Measurements from ENCODE around the gene CHAC2.

- TF ChIP-seq ZBTB21 (CRISPR knock-in tag; IDR thresholded peaks at IDR 0.05; ENCODE audit: borderline replicate concordance) (no peak), NR3C1 (CRISPR knock-in tag; conservative IDR thresholded peaks at IDR 0.05; ENCODE audit: low read depth) (no peak), TEAD1 (CRISPR knock-in tag; IDR thresholded peaks at IDR 0.05) (no peak), ZNF121 (CRISPR knock-in tag; IDR thresholded peaks at IDR 0.05) (no peak)
- TF ChIP-seq, protein P1, sequence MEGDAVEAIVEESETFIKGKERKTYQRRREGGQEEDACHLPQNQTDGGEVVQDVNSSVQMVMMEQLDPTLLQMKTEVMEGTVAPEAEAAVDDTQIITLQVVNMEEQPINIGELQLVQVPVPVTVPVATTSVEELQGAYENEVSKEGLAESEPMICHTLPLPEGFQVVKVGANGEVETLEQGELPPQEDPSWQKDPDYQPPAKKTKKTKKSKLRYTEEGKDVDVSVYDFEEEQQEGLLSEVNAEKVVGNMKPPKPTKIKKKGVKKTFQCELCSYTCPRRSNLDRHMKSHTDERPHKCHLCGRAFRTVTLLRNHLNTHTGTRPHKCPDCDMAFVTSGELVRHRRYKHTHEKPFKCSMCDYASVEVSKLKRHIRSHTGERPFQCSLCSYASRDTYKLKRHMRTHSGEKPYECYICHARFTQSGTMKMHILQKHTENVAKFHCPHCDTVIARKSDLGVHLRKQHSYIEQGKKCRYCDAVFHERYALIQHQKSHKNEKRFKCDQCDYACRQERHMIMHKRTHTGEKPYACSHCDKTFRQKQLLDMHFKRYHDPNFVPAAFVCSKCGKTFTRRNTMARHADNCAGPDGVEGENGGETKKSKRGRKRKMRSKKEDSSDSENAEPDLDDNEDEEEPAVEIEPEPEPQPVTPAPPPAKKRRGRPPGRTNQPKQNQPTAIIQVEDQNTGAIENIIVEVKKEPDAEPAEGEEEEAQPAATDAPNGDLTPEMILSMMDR (IDR thresholded peaks at IDR 0.05): no peak
Measured at GRCh38 chr2:53820711-53821110, 53.1 kb downstream of the CHAC2 start.
